HG03064 (cell line): ENCODE results near the gene VPS16.

Experiments used
- ATAC-seq: cut with Tn5 transposase; IDR thresholded peaks from one replicate; pipeline ENCODE4 v1.9.1; 2021; ENCODE audit warnings: low read depth; ENCODE audit not compliant: unreplicated experiment

VPS16 gene

GRCh38 chr20:2867081-2867864, 26.7 kb downstream of the VPS16 start:
- ATAC-seq: no peak

- ATAC-seq: no peak
These were observed 28.8 kb downstream of the VPS16 start for GRCh38 chr20:2869381-2869780.

GRCh38 chr20:2871111-2871465, 30.5 kb downstream of the VPS16 start:
- ATAC-seq: no peak

GRCh38 chr20:2871661-2872458, 31.3 kb downstream of the VPS16 start:
- no peak for ATAC-seq

- ATAC-seq: no peak
These were observed 32.0 kb downstream of the VPS16 start for GRCh38 chr20:2872459-2873009.

- ATAC-seq: peak; percentile 89
These were observed 32.6 kb downstream of the VPS16 start, which contains the start of gene PTPRA for GRCh38 chr20:2873010-2873746. Gene PTPRA, plus strand, starts transcription at chr20:2873481. Its CDS starts 90,797 bp downstream, at chr20:2964278.

GRCh38 chr20:2873747-2874041, 33.1 kb downstream of the VPS16 start:
- peak; percentile 41 for ATAC-seq

GRCh38 chr20:2874456-2874855, 33.9 kb downstream of the VPS16 start:
- no peak for ATAC-seq

GRCh38 chr20:2875690-2876203, 35.2 kb downstream of the VPS16 start:
- no peak for ATAC-seq

GRCh38 chr20:2878515-2878914, 38.0 kb downstream of the VPS16 start:
- no peak for ATAC-seq

- ATAC-seq: no peak
These were observed 38.6 kb downstream of the VPS16 start for GRCh38 chr20:2879146-2879545.

- ATAC-seq: no peak
These were observed 40.1 kb downstream of the VPS16 start for GRCh38 chr20:2880650-2881049.

- ATAC-seq: no peak
These were observed 43.4 kb downstream of the VPS16 start for GRCh38 chr20:2883726-2884637.

GRCh38 chr20:2887715-2888114, 47.2 kb downstream of the VPS16 start:
- no peak for ATAC-seq

GRCh38 chr20:2888224-2888955, 47.8 kb downstream of the VPS16 start:
- ATAC-seq: no peak

- ATAC-seq: no peak
These were observed 48.7 kb downstream of the VPS16 start for GRCh38 chr20:2889209-2889608.

- ATAC-seq: no peak
These were observed 49.3 kb downstream of the VPS16 start for GRCh38 chr20:2889797-2890196.

- no peak for ATAC-seq
These were observed 50.2 kb downstream of the VPS16 start for GRCh38 chr20:2890742-2891141.

GRCh38 chr20:2891343-2891742, 50.8 kb downstream of the VPS16 start:
- no peak for ATAC-seq
